HFF-Myc (cell line): Measurements from ENCODE around the gene MRPL28.

Experiments used
- DNase-seq: peaks from one replicate; pipeline ENCODE4 v3.0.0-alpha.2; 2011; ENCODE audit warnings: low read depth; ENCODE audit errors: extremely low read depth
- H3K4me3 ChIP-seq: replicated peaks from 2 replicates; pipeline ENCODE4 v1.5.1; 2011; ENCODE audit warnings: low read depth, mild to moderate bottlenecking, control low read depth, low read length
- TF ChIP-seq, protein P1 (sequence below): IDR thresholded peaks from 2 replicates; pipeline ENCODE4 v1.5.1; 2012; ENCODE audit warnings: mild to moderate bottlenecking, low read depth, low read length, control low read depth; ENCODE audit errors: missing control alignments

MRPL28 gene

DNA sequence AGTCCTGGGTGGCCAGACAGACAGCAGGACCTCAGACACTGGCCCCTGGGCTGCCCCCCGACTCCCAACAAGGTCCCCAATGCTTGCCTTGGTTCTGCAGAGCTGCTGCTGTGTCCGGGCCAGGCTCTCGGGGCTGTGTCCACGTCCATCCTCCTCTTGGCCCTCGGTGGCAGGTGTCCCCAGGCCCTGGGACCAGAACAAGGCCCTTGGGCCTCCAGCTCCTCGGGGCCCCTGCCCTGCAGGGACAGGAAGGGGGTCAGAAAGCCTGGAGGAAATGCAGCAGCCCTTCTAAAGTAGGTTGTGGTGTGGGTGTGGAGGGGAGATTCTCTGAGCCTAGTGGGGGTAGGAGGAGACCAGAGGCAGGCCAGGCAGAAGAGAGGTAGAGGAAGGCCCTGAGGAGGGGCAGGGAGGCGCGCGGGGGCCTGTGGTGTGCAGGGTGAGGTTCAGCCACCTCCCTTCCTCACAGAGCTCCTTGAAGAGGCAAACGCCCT lies 15.3 kb downstream of the MRPL28 start:
- TF ChIP-seq, protein P1, sequence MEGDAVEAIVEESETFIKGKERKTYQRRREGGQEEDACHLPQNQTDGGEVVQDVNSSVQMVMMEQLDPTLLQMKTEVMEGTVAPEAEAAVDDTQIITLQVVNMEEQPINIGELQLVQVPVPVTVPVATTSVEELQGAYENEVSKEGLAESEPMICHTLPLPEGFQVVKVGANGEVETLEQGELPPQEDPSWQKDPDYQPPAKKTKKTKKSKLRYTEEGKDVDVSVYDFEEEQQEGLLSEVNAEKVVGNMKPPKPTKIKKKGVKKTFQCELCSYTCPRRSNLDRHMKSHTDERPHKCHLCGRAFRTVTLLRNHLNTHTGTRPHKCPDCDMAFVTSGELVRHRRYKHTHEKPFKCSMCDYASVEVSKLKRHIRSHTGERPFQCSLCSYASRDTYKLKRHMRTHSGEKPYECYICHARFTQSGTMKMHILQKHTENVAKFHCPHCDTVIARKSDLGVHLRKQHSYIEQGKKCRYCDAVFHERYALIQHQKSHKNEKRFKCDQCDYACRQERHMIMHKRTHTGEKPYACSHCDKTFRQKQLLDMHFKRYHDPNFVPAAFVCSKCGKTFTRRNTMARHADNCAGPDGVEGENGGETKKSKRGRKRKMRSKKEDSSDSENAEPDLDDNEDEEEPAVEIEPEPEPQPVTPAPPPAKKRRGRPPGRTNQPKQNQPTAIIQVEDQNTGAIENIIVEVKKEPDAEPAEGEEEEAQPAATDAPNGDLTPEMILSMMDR = no peak
- DNase-seq = no peak
- no peak overlapping the region for H3K4me3 ChIP-seq

DNA sequence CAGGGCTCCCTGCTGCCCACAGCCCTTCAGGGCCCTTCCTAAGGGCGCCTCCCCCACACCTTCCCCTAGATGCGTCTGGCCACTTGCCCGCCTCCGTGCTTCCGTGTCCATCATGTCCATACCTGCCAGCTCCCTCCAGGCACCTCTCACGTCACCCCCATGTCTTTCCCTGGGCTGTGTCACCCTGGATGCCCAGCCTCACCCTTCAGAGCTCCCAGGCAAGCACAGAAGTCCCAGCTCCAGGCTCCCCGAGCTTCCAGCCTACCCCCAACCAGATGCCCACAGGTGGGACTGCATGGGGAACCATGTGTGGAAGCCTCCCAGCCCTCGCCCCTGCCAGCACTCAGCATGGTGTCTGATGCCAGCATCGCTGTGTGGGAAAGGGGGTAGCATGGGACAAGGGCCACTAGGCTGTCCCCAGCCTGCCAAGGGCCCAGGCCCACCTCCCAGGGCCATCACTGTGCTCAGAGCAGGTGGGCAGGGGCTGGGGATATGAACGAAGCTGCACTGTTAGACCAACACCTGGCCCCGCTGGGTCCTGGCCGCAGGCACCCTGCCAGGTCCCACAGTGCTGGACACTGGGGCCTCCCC lies 16.0 kb downstream of the MRPL28 start:
- TF ChIP-seq, protein P1 = no peak
- no peak for DNase-seq
- no peak overlapping the region for H3K4me3 ChIP-seq

DNA sequence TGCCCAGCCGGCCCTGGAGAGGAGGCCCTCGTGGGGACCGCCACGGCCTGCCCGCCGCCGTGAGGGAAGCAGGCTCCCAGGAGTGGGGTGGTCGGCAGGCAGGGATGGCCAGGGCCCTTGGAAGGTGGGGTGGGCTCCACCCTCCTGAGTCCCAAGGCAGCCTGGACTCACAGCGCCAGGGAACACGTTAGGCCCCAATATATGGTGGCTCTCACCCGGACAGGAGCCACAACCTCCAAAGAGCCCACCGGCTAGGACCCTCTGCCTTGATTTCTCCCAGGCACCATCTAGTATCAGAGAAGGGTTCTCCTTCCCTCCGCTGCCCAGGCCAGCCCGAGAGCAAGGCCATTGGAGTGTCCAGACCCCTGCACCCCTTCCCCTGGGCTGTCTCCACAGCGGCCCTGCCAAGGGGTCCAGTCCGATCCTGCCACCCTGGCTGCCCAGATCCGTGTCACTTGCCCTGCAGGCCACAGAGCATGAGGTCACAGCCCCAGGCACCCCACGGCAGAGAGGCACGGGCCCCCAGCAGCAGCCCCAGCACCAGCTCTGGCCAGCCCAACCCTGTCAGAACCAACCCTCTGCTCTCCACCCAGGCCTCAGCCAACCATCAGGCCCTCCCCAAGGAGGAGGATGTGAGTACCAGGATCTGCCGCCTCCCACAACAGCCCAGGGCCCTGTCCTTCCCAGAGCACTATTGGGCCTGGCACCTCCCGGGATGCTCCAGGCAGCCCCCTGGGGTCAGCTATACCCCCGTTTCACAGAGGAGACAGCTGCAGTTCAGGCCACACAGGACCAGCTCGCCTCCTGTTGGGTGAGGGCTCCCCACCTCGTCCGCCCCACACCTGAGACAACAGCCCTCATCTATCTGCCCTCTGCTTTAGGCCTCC lies 16.7 kb downstream of the MRPL28 start:
- TF ChIP-seq, protein P1 = no peak
- H3K4me3 ChIP-seq = peak overlapping the region; percentile 37
- no peak for DNase-seq

DNA sequence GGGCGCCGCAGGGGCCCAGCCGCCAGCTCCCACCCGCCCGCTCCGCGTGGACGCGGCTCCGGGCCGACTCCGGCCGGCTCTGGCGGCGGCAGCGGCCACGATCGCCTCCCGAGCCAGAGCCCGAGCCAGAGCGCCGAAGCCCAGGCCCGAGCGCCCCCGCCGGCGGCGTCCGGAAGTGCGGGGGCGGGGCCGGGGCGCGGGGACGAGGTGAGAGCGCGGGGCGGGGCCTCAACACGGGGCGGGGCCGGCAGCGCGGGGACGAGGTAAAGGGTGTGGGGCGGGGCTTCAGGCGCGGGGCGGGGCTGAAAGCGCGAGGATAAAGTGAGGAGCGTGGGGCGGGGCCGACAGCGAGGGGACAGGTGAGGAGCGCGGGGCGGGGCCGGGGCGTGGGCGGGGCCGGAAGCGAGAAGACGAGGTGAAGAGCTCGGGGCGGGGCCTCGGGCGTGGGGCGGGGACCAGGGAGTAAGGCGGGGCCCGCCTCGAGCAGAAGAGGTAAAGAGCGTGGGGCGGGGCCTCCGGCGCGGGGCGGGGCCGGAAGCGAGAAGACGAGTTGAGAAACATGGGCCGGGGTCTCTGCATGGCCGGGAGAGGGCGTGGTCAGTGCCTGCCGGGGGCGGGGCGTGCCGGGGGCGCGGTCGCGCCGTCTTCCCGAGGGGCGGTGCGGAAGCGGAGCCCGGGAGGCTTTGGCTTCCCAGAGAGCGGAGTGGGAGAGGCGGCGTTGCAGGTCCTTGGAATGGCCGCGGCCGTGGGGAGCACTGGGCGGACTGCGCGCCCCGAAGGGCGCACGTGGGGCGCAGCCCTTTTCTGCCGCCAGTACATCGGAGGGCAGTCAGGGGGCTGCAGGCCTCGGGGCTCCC lies 17.6 kb downstream of the MRPL28 start, which contains the start of gene AXIN1:
AXIN1 (minus strand) TSS at position 177 of the 857 bp plus-strand sequence. CDS start 5,698 bp downstream, outside the sequence.
- TF ChIP-seq, protein P1 = no peak

DNA sequence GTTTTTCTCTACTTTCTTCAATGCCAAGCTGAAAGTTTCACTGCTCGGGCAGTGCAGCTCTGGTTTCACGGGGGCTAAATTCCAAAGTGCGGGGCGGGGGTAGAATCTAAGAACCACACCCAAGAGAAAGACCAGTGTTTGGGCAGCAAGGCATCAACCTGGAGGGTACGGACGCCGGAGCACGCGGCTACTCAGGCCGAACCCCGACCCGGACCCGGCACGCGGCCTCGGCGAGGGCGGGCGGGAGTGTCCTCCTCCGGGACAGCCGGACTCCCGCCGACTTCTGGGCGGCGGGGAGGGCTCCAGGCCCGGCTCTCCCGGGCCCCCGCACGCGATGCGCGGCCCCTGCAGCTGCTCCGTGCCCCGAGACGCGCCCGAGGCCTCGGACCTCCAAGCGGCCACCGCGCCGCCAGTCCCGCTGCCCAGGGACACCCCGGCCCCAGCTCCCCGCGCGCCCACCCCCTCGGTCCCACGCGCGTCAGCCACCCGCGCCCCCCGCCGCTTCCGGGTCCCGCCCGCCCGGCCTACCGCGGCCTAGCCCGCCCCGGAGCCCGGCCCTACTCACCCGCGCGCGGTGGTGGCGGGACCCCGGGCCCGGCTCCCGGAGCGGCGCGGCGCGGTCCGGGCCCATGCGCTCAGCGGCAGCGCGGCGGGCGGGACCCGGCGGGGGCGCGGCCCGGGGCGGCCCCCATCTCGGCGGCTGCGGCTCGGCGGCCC lies 18.4 kb downstream of the MRPL28 start:
- no peak for DNase-seq
- H3K4me3 ChIP-seq = peak overlapping the region; percentile 75
- TF ChIP-seq, protein P1 = no peak

More for the DNA sequence above, 17.6 kb downstream of the MRPL28 start, which contains the start of gene AXIN1:
- peak within 1 kb of the TSS; percentile 75 for H3K4me3 ChIP-seq
- peak; percentile 65 for DNase-seq

DNA sequence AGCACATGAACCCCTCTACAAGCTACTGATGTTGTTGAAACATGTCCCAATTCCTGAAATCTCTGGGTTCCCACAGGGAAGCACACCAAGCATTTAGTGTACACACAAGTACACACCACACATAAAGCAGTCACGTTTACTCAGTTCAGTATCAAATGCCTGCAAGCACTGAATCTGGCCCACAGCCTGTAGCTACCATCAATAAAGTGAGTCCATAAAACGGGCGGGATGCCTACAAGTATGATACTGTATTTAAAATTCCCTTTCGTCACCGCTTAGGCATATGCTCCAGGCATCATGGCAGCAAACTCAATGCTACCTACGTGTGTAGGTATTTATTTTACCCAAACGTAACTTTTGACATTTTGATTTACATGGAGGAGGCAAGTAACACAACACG lies 20.1 kb downstream of the MRPL28 start:
- H3K4me3 ChIP-seq = no peak overlapping the region
- TF ChIP-seq, protein P1 = no peak
- no peak for DNase-seq
